Upper lobe of right lung (tissue), 1 donor: ENCODE results near the gene OR2Z1. TPM values are rescaled to one million over a fixed set of nuclear protein-coding genes. Genes with fewer than 3 reads are reported as not detected.
"Not testable (repeated sequence)": the region's sequence is repeated elsewhere in the genome, so short reads cannot be mapped to it uniquely, and the experiment has no call there.

Experiments
- ATAC-seq: fragments of 200-7000 bp; cut with Tn5 transposase; one replicate; pipeline ENCODE4 v1.9.1; 2020; ENCODE audit warnings: mild to moderate bottlenecking, moderate library complexity
- DNase-seq: peaks from one replicate; pipeline ENCODE4 v3.0.0-alpha.2; 2020
- H3K27ac ChIP-seq: fragments of 200-600 bp; one replicate; pipeline ENCODE4 v1.8.0; 2022
- H3K27me3 ChIP-seq: fragments of 200-600 bp; one replicate; pipeline ENCODE4 v1.8.0; 2022; ENCODE audit warnings: mild to moderate bottlenecking
- H3K36me3 ChIP-seq: fragments of 200-600 bp; one replicate; pipeline ENCODE4 v1.8.0; 2022
- H3K4me1 ChIP-seq: fragments of 200-600 bp; one replicate; pipeline ENCODE4 v1.8.0; 2022
- H3K4me3 ChIP-seq: fragments of 200-600 bp; one replicate; pipeline ENCODE4 v1.8.0; 2022; ENCODE audit warnings: mild to moderate bottlenecking
- H3K9me3 ChIP-seq: fragments of 200-600 bp; one replicate; pipeline ENCODE4 v1.8.0; 2022
- intact Hi-C: fragments of 100-400 bp; cut with DNase I; formaldehyde crosslinking; loops from one replicate; pipeline ENCODE4 v1.11.0; 2022
- total RNA-seq: library from RNA; stranded (reverse); fragmentation: NEBNext Ultra II Directional; extraction: Animal tissue kit (Norgen Biotek cat#: 25700); gene quantifications from one replicate; pipeline ENCODE4 v1.2.1, GENCODE V29; 2021
- TF ChIP-seq, protein P1 (sequence below): fragments of 200-600 bp; IDR thresholded peaks from one replicate; pipeline ENCODE4 v1.8.0; 2022; ENCODE audit warnings: antibody characterized with exemption
- donor health status: DM: no; HTN: yes; CAD: no; lungs with severe emphysema.

The OR2Z1 gene
- total RNA-seq, 1 donor from 2014 or later = not detected

DNA sequence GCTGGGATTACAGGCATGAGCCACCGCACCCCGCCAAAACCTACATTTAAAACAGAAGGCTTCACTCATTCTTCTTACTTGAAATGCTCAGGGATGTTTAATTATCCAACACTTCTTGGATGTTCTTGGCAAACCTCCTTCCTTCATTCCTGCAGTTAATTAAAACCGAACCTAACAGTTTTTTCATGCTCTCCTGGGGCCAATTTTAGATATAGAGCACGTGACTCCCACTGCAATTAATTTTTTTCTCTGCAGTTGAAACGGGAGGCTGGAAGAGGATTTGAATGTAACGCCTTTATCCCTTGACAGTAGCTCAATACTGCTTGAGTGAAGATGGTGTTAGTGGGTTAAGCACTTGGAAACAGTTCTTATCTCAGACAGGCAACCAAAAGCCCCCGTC, 18.2 kb upstream of the OR2Z1 start:
- Histone ChIP-seq H3K4me3 (no peak overlapping the region), H3K36me3 (no peaks in the 10 kb centered on the region), H3K27me3 (peaks cover 6% of the 10 kb centered on the region), H3K9me3 (no peaks in the 10 kb centered on the region), H3K27ac (no peak overlapping the region), H3K4me1 (no peaks in the 10 kb centered on the region)
- no peak for ATAC-seq
- intact Hi-C loops = no loop called here
- no peak for DNase-seq
- TF ChIP-seq, protein P1, sequence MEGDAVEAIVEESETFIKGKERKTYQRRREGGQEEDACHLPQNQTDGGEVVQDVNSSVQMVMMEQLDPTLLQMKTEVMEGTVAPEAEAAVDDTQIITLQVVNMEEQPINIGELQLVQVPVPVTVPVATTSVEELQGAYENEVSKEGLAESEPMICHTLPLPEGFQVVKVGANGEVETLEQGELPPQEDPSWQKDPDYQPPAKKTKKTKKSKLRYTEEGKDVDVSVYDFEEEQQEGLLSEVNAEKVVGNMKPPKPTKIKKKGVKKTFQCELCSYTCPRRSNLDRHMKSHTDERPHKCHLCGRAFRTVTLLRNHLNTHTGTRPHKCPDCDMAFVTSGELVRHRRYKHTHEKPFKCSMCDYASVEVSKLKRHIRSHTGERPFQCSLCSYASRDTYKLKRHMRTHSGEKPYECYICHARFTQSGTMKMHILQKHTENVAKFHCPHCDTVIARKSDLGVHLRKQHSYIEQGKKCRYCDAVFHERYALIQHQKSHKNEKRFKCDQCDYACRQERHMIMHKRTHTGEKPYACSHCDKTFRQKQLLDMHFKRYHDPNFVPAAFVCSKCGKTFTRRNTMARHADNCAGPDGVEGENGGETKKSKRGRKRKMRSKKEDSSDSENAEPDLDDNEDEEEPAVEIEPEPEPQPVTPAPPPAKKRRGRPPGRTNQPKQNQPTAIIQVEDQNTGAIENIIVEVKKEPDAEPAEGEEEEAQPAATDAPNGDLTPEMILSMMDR = no peak

DNA sequence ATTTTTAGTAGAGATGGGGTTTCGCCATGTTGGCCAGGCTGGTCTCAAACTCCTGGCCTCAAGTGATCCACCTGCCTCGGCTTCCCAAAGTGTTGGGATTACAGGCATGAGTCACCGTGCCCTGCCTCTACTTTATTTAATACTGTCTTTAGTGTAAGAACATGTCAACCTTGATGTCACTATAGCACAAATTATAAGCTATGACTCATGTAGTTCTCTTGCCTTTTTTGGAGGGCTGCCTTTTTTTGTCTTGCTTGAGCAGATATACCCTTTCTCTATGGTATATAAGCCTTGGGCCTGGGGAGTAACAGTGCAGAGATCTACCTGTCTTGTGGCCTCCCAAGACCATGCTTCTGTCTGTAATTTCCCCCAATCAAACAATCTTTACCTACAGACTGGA, 16.1 kb upstream of the OR2Z1 start:
- H3K36me3 ChIP-seq, H3K9me3 ChIP-seq, H3K4me1 ChIP-seq, H3K4me3 ChIP-seq, DNase-seq, ATAC-seq, intact Hi-C loops, H3K27me3 ChIP-seq, H3K27ac ChIP-seq: not testable (repeated sequence)

DNA sequence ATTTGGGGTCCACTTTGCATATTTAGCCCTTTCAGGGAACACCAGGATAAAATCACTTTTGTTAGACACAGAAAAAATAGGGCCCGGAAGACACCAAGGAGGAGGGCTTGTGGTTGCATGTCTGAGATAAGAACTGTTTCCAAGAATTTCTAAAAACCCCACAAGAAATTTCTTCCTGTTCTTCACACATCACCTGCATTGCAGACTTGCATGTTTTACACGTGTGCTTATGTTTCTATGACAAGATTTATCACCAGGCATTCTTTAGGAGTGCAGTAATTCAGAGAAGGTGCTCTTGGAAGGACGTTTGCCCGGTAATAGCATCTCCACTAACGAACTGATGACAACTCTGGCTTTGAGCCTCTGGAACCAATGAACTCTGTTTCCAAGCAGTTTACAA, 15.7 kb upstream of the OR2Z1 start:
- no peak for DNase-seq
- ATAC-seq = no peak
- Histone ChIP-seq H3K36me3 (no peaks in the 10 kb centered on the region), H3K4me1 (no peaks in the 10 kb centered on the region), H3K4me3 (no peak overlapping the region), H3K27ac (no peak overlapping the region), H3K27me3 (no peaks in the 10 kb centered on the region), H3K9me3 (no peaks in the 10 kb centered on the region)
- intact Hi-C loops = no loop called here
- TF ChIP-seq, protein P1 = no peak

DNA sequence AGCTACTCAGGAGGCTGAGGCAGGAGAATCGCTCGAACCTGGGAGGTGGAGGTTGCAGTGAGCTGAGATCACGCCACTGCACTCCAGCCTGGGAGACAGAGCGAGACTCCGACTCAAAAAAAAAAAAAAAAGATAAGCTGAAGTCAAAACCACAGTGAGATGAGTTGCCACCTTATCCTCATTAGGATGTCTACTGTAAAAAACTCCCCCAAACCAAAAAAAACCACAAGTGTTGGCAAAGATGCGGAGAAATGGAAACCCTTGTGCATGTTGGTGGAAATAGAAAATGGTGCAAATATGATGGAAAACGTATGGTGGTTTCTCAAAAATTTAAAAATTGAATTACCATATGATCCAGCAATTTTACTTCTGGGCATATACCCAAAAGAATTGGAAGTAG, 11.1 kb upstream of the OR2Z1 start:
- H3K27me3 ChIP-seq, ATAC-seq, intact Hi-C loops, H3K27ac ChIP-seq, H3K4me1 ChIP-seq, DNase-seq, H3K9me3 ChIP-seq, H3K36me3 ChIP-seq, H3K4me3 ChIP-seq: not testable (repeated sequence)

DNA sequence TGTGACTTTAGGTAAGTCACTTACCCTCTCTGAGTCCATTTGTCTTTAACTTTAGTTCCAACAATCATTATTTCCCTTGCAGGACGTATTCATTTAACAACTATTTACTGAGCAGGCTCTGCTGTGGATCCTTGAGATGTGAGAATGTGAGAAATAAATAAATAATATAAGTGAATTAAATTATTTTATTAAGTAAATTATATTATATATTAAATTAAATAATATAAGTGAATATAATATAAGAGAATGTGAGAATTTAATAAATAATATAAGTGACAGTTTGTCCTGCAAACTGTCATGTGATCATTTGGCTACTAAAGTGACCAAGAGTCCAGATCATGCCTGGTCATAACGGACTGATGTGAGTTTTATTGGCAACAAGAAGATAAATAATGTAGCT, 598 bp downstream of the OR2Z1 start:
- TF ChIP-seq, protein P1 = no peak
- no peak overlapping the region for H3K4me3 ChIP-seq
- ATAC-seq = no peak
- no peaks in the 10 kb centered on the region for H3K4me1 ChIP-seq
- no peaks in the 10 kb centered on the region for H3K36me3 ChIP-seq
- H3K27me3 ChIP-seq = no peaks in the 10 kb centered on the region
- H3K9me3 ChIP-seq = no peaks in the 10 kb centered on the region
- intact Hi-C loops = no loop called here
- DNase-seq = no peak
- H3K27ac ChIP-seq = no peak overlapping the region

DNA sequence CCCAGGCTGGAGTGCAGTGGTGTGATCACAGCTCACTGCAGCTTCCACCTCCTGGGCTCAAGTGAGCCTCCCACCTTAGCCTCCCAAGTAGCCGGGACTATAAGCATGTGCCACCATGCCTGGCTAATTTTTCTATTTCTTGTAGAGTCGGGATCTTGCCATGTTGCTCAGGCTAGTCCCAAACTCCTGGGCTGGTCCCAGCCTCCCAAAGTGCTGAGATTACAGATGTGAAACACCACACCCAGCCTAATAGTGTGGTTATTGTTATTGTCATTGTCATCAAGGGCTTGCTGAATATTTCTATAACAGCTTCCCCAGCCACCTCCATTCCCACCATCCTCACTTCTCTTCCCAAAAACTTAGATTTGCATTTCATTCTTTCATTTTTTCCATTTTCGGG, 2.8 kb downstream of the OR2Z1 start:
- no peak overlapping the region for H3K27ac ChIP-seq
- DNase-seq = no peak
- ATAC-seq = no peak
- intact Hi-C loops = no loop called here
- no peaks in the 10 kb centered on the region for H3K4me1 ChIP-seq
- no peaks in the 10 kb centered on the region for H3K36me3 ChIP-seq
- H3K9me3 ChIP-seq = no peaks in the 10 kb centered on the region
- TF ChIP-seq, protein P1 = no peak
- H3K27me3 ChIP-seq = no peaks in the 10 kb centered on the region
- H3K4me3 ChIP-seq = no peak overlapping the region

DNA sequence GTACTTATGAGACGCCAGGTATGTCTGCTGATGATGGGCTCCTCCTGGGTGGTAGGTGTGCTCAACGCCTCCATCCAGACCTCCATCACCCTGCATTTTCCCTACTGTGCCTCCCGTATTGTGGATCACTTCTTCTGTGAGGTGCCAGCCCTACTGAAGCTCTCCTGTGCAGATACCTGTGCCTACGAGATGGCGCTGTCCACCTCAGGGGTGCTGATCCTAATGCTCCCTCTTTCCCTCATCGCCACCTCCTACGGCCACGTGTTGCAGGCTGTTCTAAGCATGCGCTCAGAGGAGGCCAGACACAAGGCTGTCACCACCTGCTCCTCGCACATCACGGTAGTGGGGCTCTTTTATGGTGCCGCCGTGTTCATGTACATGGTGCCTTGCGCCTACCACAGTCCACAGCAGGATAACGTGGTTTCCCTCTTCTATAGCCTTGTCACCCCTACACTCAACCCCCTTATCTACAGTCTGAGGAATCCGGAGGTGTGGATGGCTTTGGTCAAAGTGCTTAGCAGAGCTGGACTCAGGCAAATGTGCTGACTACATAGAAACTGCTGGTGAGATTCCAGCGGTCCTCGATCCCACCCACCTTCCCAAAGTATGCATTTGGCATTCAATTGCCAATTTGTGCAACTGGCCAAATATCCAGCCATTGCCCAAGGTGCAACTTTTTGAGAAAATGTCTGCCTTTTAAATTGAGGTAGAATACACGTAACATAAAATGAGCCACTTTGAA, 10.2 kb downstream of the OR2Z1 start:
- DNase-seq (no peak), ATAC-seq (no peak)
- TF ChIP-seq, protein P1 = no peak
- no peaks in the 10 kb centered on the region for H3K9me3 ChIP-seq
- intact Hi-C loops = no loop called here
- H3K27ac ChIP-seq = no peak overlapping the region
- no peak overlapping the region for H3K4me3 ChIP-seq
- H3K27me3 ChIP-seq = no peaks in the 10 kb centered on the region
- no peaks in the 10 kb centered on the region for H3K36me3 ChIP-seq
- no peaks in the 10 kb centered on the region for H3K4me1 ChIP-seq
